ENCODE measurements around the gene MILR1.
"Not testable (repeated sequence)": the region's sequence is repeated elsewhere in the genome, so short reads cannot be mapped to it uniquely, and the experiment has no call there.

MILR1 gene

GRCh38 chr17:64428406-64428805 lies 20.5 kb upstream of the MILR1 start:
- no peak for DNase-seq

DNA sequence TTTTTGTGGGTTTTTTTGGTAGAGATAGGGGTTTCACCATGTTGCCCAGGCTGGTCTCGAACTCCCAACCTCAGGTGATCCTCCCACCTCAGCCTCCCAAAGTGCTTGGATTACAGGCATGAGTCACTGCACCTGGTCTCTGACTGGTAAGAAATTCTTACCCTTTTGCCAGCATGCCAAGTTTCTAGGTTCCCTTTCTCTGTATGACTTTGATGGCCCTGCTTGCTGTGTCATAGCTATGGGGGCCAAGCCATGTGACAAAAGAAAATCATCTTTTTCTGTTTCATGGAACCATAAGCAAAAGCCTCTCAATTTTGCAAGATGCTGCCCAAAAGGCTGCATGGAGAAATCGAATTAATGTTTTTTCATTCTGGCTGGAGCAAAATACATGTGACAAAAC lies 18.9 kb upstream of the MILR1 start:
- DNase-seq: not testable (repeated sequence)

DNA sequence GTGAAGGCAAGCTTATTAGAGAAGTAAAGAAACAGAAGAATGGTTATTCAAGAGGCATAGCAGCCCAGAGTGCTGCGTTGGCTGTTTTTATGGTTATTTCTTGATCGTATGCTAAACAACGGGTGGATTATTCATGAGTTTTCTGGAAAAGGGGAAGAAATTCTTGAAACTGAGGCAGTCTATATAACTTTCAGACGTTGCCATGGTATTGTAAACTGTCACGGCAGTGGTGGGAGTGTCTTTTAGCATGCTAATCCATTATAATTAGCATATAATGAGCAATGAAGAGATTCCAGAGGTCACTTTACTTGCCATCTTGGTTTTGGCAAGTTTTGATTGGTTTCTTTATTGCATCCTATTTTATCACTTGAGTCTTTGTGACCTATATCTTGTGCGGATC lies 17.4 kb upstream of the MILR1 start:
- no peak for DNase-seq

DNA sequence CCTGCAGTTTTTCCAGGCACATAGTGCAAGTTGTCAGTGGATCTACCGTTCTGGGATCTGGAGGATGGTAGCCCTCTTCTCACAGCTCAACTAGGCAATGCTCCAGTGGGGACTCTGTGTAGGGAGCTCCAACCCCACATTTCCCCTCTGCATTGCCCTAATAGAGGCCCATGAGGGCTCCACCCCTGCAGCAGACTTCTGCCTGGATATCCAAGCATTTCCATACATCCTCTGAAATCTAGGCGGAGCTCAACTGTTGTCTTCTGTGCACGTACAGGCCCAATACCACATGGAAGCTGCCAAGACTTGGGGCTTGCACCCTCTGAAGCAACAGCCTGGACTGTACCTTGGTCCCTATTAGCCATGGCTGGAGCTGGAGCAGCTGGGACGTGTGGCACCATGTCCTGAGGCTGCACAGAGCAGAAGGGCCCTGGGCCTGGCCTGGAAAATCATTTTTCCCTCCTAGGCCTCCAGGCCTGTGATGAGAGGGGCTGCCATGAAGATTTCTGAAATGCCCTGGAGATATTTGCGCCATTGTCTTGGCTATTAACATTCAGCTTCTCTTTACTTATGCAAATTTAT lies 10.9 kb upstream of the MILR1 start:
- DNase-seq: no peak

DNA sequence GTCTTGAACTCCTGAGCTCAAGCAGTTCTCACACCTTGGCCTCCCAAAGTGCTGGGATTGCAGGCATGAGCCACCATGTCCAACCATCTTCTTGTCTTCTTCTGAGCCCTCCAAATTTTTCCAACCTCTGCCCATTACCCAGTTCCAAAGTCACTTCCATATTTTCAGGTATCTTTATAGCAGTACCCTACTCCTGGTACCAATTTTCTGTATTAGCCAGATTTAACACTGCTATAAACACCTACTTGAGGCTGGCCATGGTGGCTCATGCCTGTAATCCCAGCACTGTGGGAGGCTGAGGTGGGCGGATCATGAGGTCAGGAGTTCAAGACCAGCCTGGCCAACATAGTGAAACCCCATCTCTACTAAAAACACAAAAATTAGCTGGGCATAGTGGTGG lies 9.4 kb upstream of the MILR1 start:
- not testable (repeated sequence) for DNase-seq

DNA sequence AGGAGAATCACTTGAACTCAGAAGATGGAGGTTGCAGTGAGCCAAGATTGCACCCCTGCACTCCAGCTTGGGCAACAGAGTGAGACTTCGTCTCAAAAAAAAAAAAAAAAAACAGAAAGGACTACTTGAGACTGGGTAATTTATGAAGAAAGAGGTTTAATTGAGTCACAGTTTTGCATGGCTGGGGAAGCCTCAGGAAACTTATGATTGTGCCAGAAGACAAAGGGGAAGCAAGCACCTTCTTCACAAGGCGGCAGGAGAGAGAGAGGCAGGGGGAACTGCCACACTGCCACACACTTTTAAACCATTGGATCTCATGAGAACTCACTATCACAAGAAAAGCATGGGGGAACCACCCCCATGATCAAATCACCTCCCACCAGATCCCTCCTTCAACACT lies 9.0 kb upstream of the MILR1 start:
- DNase-seq: no peak

DNA sequence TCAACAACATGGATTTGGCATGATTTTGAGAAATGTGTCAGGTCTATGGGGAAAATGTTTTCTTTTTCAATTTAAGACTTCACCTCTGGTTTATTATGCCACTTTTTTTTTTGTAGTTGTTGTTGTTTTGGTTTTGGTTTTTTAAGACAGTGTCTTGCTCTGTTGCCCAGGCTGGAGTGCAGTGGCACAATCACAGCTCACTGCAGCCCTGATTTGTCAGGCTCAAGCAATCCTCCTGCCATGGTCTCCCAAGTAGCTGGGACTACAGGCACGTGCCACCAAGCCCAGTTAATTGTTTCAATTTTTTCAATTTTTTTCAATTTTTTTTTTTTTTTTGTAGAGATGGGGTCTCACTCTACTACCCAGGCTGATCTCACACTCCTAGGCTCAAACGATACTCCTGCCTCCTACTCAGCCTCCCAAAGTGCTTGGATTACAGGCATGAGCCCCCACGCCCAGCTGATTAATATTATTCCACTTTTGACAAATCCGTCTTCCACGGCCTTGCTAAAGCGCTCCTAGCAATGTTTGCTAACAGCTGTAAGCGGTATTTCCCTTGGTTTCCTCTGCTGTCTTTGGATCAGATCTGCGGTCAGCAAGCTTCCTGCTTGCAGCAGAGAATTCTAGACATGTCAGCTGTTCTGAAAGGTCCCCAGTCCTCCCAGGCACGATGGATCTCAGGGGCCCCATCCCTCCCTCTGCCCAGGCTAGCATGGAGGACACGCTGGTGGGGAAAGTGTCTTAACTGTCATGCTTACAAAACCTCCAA lies 7.0 kb upstream of the MILR1 start:
- DNase-seq: peak in 7 of 14 donors; percentile 10 to 43 (median 19)

- DNase-seq: no peak
These were observed 6.4 kb upstream of the MILR1 start for GRCh38 chr17:64442541-64442971.

DNA sequence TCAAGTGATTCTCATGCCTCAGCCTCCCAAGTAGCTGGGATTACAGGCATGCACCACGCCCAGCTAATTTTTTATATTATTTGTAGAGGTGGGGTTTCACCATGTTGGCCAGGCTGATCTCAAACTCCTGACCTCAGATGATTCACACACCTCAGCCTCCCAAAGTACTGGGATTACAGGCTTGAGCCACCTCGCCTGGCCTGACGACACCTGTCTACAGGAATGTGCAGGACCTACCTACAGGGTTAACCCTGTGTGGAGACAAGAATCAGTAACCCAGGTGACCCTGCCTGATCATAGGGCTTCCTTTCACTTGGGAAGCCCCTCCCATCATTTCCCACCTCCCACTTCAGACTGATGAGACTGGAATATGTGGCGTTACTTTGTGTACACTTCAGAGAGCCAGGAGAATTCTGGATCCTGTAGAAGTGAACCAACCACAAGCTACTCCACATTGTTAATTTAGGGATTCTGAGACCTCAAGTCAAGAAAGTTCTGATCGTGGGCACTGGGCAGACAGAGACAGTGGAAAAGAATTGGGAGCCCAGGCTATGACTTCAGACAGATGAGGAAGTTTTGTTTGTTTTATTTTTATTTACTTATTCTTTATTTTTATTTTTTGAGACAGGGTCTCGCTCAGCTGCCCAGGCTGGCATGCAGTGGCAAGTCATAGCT lies 5.7 kb upstream of the MILR1 start:
- no peak for DNase-seq

DNA sequence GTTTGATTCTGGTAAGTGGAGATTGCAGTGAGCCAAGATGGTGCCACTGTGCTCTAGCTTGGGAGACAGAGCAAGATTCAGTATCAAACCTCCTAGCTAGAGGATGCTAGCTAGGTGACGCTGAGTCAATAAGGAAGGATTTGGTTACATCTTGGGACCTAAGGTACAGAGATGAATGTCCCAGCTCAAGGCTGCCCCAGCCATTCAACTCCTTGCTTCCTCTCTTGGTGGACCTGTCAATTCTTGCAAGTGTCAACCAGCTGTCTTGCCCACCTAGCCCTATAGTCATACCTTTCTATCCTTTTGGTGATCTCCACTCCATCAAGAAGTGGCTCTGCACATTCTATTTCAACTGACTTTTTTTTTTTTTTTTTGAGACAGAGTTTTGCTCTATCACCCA lies 1.4 kb upstream of the MILR1 start:
- DNase-seq: no peak

- DNase-seq: no peak
These were observed 630 bp downstream of the MILR1 start for GRCh38 chr17:64449545-64449944.

DNA sequence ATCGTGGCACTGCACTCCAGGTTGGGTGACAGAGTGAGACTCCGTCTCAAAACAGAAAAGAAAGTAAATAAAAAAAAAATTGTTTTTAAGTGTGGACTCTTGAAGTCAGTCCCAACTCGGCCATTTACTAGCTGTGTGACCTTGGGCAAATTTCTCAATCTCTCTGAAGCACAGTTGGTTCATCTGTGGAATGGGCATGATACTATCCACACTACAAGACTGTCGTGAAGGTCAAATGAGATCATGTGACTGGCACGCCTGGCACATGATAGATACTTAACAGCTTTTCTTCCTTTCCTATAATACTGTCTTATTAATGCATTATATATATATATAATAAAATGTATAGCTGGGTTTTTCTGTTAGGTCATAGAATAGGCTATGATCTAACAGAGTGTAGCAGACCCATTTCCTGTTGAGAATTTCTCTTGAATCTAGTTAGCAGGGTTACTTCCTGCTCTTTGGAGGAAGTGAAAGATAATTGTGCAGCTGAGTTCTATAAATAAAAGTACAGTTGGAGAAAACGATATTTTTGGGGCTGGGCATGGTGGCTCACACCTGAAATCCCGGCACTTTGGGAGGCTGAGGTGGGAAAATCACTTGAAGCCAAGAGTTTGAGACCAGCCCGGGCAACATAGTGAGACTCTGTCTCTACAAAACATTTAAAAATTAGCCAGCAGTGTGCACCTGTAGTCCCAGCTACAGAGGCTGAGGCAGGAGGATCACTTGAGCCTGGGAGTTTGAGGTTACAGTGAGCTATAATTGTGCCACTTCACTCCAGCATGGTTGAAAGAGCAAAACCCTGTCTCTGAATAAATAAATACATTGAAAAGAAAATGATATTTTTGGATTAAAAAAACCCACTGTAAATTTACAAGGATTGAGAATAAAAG lies 7.3 kb downstream of the MILR1 start:
- DNase-seq: no peak

DNA sequence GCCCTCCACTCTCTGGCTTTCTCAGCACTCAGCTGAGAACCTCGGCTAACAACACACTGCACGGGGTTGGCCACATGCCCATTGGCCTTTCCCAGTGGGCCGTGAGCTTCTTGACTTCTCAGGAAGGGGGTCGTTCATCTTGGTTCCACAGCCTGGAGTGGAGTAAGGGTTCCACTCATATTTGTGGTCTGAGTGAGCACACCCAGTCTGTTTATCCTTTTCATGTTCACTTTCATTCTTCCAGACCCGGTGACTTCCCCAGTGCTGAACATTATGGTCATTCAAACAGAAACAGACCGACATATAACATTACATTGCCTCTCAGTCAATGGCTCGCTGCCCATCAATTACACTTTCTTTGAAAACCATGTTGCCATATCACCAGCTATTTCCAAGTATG lies 8.2 kb downstream of the MILR1 start:
- no peak for DNase-seq

DNA sequence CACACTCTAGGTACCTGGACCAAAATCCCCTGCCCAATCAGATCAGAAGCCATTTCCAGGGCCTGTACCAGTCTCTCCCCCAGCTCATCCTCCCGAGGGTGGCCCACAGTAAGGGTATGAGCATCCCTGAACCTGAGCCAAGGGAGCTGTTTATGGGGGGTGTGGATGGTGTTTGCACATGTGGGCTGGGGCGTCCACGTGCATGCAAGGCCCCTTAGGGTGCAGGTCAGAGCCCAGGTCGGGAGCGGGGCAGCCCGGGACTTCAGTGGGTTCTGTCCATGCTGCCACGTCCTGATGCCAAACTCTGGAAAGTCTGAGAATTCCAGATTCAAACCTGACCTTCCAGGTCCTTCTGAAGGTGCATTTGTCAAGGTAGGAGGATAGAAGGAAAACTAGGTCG lies 9.8 kb downstream of the MILR1 start:
- no peak for DNase-seq

GRCh38 chr17:64459284-64459747 lies 10.4 kb downstream of the MILR1 start:
- DNase-seq: no peak

GRCh38 chr17:64459818-64460217 lies 10.9 kb downstream of the MILR1 start:
- DNase-seq: not testable (repeated sequence)

DNA sequence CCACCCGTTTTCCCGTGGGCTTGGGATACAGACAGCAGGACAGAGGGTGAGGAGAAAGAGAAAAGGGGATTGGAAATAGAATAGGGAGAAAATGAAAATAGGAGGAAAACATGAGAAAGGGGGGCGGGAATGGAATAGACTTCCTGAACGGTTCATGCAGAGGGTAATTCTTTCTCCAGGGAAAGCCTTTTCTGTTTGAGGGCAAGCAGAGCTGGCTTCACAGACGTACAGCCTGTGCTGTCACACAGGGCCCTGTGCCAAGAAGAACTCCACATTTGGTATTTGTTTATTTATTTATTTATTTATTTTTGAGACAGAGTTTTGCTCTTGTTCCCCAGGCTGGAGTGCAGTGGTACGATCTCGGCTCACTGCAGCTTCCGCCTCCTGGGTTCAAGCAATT lies 12.0 kb downstream of the MILR1 start:
- DNase-seq: no peak

DNA sequence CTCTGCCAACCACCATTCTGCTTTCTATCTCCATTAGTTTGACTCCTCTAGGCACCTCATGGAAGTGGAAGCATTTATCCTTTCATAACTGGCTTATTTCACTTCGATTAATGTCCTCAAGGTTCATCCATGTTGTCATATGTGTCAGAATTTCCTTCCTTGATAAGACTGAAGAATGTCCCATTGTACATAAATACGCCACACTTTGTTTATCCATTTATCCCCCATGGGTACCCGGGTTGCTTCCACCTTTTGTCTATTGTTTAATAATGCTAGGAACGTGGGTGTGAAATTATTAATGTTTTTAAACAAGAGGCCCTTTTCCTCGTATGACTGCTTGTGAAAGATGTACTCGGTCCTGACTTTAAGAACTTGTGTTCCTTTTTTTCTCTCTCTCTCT lies 12.9 kb downstream of the MILR1 start:
- DNase-seq: no peak

- DNase-seq: no peak
These were observed 17.3 kb downstream of the MILR1 start for GRCh38 chr17:64466019-64466735.

GRCh38 chr17:64466834-64467233 lies 17.9 kb downstream of the MILR1 start:
- not testable (repeated sequence) for DNase-seq

GRCh38 chr17:64470625-64471024 lies 21.7 kb downstream of the MILR1 start:
- DNase-seq: no peak

- no peak for DNase-seq
These were observed 22.5 kb downstream of the MILR1 start for GRCh38 chr17:64471440-64471839.

Measured in C1 segment of cervical spinal cord (tissue), 14 donors.